ENCODE results near the gene INPP5F.

DNA sequence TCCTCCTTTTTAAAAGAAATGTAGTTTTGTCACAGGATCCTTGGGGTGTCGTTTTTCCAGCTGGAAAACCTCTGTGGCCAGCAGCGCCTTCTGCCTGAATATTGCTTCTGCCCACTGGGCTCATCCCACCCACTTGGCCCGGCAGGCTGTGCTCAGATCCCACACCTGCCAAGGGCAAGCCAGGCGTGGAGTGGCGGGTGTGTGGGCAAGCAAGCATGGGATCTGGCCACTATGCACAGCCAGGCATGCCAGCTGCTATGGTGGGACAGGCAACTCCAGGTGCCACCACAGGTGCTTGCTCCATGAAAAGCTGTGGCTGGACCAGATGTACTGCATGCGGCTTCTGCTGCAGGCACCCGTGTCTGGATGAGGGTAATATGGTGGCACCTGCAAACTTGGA is 31.2 kb upstream of the INPP5F start:
- TF ChIP-seq POLR2AphosphoS5 (IDR thresholded peaks at IDR 0.05; ENCODE audit: low read depth) (no peak), EZH2 (IDR thresholded peaks at IDR 0.05; ENCODE audit: low read depth, unreplicated experiment) (no peak)
- TF ChIP-seq, protein P1, sequence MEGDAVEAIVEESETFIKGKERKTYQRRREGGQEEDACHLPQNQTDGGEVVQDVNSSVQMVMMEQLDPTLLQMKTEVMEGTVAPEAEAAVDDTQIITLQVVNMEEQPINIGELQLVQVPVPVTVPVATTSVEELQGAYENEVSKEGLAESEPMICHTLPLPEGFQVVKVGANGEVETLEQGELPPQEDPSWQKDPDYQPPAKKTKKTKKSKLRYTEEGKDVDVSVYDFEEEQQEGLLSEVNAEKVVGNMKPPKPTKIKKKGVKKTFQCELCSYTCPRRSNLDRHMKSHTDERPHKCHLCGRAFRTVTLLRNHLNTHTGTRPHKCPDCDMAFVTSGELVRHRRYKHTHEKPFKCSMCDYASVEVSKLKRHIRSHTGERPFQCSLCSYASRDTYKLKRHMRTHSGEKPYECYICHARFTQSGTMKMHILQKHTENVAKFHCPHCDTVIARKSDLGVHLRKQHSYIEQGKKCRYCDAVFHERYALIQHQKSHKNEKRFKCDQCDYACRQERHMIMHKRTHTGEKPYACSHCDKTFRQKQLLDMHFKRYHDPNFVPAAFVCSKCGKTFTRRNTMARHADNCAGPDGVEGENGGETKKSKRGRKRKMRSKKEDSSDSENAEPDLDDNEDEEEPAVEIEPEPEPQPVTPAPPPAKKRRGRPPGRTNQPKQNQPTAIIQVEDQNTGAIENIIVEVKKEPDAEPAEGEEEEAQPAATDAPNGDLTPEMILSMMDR (conservative IDR thresholded peaks at IDR 0.05; ENCODE audit: low read depth in 2 of 2), result no peak
